Motor neuron (in vitro differentiated cells): ENCODE data around the gene SEZ6L. TPM values are rescaled to one million over a fixed set of nuclear protein-coding genes. Genes with fewer than 3 reads are reported as not detected.

Experiments
- ATAC-seq, 8 experiments: fragments of 200-7000 bp; cut with Tn5 transposase; replicated peaks in 6 of 8; 2 replicates each; pipeline ENCODE4 v1.8.0; 2021; ENCODE audit warnings: mild to moderate bottlenecking in 8 of 8, moderate library complexity in 8 of 8
- H3K27ac ChIP-seq, 2 donors: fragments of 250-450 bp; sonication (Bioruptor Pico); 2 replicates each; pipeline ENCODE4 v1.9.0; 2021; ENCODE audit warnings: antibody characterized with exemption in 2 of 2, mild to moderate bottlenecking in 2 of 2, moderate library complexity in 1 of 2
- H3K4me1 ChIP-seq, 2 donors: fragments of 250-450 bp; sonication (Bioruptor Pico); replicated peaks in 1 of 2; 2 replicates each; pipeline ENCODE4 v1.6.1; 2021; ENCODE audit warnings: antibody characterized with exemption in 2 of 2, mild to moderate bottlenecking in 2 of 2, moderate library complexity in 1 of 2
- H3K4me3 ChIP-seq, 5 donors: fragments of 250-450 bp; sonication (Bioruptor Pico); 2 replicates each; pipeline ENCODE4 v1.9.0; 2021; ENCODE audit warnings: antibody characterized with exemption in 5 of 5, mild to moderate bottlenecking in 5 of 5, moderate library complexity in 4 of 5
- WGBS, 10 experiments: fragments of 450-650 bp; shearing (Covaris generic); methylation state at CpG; one replicate each; pipeline ENCODE4 v1.0.0; 2022; 5-methylcytosine and 5-hydroxymethylcytosine counted together
- in situ Hi-C, 9 experiments: fragments of 400-800 bp; cut with MboI; loops; one replicate each; pipeline ENCODE4 v1.15.0; 2021; ENCODE audit warnings: low sequenced_read_pairs in 9 of 9, low pct_unique_long_range_greater_than_20kb in 2 of 9; ENCODE audit not compliant: unreplicated experiment in 9 of 9
- total RNA-seq, 8 experiments: library from RNA; unstranded; fragments of 300-600 nt; gene quantifications; 2 replicates each; pipeline versions ENCODE4 v1.2.3 to v1.2.4, GENCODE V29; 2022

SEZ6L gene
- total RNA-seq, 8 experiments from 2014 or later = 0.10 to 27.5 (median 3.8) TPM; not detected in 1

DNA sequence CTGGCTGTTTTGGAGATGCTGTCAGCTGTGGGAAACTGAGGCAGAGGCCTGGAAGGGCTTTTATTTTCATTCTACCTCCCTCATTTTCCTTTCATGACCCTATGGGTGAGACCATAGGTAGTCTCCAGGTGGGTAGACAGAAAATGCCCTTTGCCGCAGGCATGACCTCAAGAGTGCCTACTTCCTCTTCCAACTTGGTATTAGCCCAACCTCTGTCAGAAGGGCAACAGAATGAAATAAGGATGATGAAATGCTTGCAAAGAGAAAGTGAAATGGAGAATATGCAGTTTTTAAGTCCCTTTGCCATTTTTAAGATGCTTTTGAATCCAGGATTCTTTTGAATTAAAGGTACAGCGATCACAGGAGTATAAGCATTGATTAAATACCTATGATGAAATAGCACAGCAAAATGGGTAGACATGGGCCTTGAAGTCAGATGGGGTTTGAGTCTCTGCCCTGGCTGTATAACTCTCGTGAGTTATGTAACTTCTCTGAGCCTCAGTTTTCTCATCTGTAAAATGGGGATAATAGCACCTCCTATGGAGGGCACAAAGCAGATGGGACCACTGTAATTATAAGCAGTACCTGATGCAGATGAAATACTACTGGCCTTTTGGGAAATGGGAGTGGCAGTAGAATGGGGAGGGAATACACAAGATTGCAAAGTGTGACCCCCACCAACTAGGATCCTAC, 263.5 kb downstream of the SEZ6L start:
- no peak overlapping the region for H3K27ac ChIP-seq
- H3K4me3 ChIP-seq = no peak overlapping the region
- ATAC-seq = no peak
- in situ Hi-C loops = no loop called here
- 70 to 100% (median 86%) methylated on average over 1 to 3 of the region's 3 CpGs; no CpG with 5 or more reads in 1 of the 10 experiments for WGBS, 10 experiments
- peaks cover 5 to 10% of the 10 kb centered on the region in 2 donors for H3K4me1 ChIP-seq
